HepG2 (cell line): ENCODE results near the gene GAPT. TPM values are rescaled to one million over a fixed set of nuclear protein-coding genes. Genes with fewer than 3 reads are reported as not detected.

Source experiments
- ATAC-seq: fragments of 200-7000 bp; cut with Tn5 transposase; 3 replicates; pipeline ENCODE4 v1.9.1; 2020; ENCODE audit warnings: mild to moderate bottlenecking, moderate library complexity
- BruUV-seq: library from RNA; stranded (reverse); fragments of 400-500 nt; replicated peaks from 2 replicates; lab custom pipeline; 2021; lab: Mats Ljungman, UMichigan
- CTCF ChIA-PET: fragments of 300-600 bp; formaldehyde crosslinking; extraction: SDS; loops from one replicate; lab custom pipeline; 2021; ENCODE audit warnings: low total read pairs, inconsistent platforms, low intra/inter-chr PET ratio; lab: Yijun Ruan, JAX
- POLR2A ChIA-PET: fragments of 350-600 bp; sonication (Branson Sonifier 250); formaldehyde crosslinking; loops from one replicate; lab custom pipeline; 2020; ENCODE audit warnings: antibody characterized with exemption, inconsistent platforms; lab: Yijun Ruan, JAX
- DNase-seq: peaks from one replicate; pipeline ENCODE4 v3.0.0-alpha.2; 2015; ENCODE audit warnings: low spot score
- FAIRE-seq: peaks from 3 replicates; lab custom pipeline; 2011; peaks lifted over from hg19 to GRCh38; lab: Jason Lieb, UNC
- H2AFZ ChIP-seq: one replicate; pipeline ENCODE4 v1.6.1; 2011; ENCODE audit warnings: low read length, inconsistent platforms
- H3K27ac ChIP-seq: fragments of 300-600 bp; 3 replicates; pipeline ENCODE4 v1.8.0; 2011; ENCODE audit warnings: mixed run types, mild to moderate bottlenecking, mixed read lengths, low read length, inconsistent platforms; ENCODE audit not compliant: insufficient read depth; ENCODE audit errors: extremely low read length
- H3K27me3 ChIP-seq, 2 experiments: fragments of 200-600 bp in 1 of 2; 2 replicates in 1 of 2; 3 replicates in 1 of 2; pipeline versions ENCODE4 v1.6.0 to v1.8.0; 2011; ENCODE audit warnings: low read length in 2 of 2, mild to moderate bottlenecking in 2 of 2, moderate library complexity in 2 of 2, inconsistent platforms in 1 of 2; ENCODE audit not compliant: insufficient read depth in 2 of 2, control insufficient read depth in 1 of 2
- H3K36me3 ChIP-seq, 2 experiments: fragments of 200-600 bp in 1 of 2; replicated peaks in 1 of 2; 2 replicates in 1 of 2; 3 replicates in 1 of 2; pipeline versions ENCODE4 v1.5.1 to v1.8.0; 2011; ENCODE audit warnings: low read length in 2 of 2, inconsistent platforms in 1 of 2; ENCODE audit not compliant: insufficient read depth in 2 of 2, control insufficient read depth in 1 of 2
- H3K4me1 ChIP-seq: 2 replicates; pipeline ENCODE4 v1.5.1; 2012; ENCODE audit warnings: low read length, inconsistent platforms; ENCODE audit not compliant: insufficient read depth
- H3K4me2 ChIP-seq: 2 replicates; pipeline ENCODE4 v1.6.0; 2011; ENCODE audit warnings: low read depth, low read length, inconsistent platforms
- H3K4me3 ChIP-seq, 3 experiments: fragments of 200-600 bp in 1 of 3; sonication (generic), shearing (Covaris generic) in 1 of 3; replicated peaks in 1 of 3; 2 replicates each; pipeline ENCODE4 v1.5.1; 2011 to 2016; ENCODE audit warnings: low read length in 3 of 3, inconsistent platforms in 2 of 3, low read depth in 2 of 3, mild to moderate bottlenecking in 2 of 3, control low read depth in 1 of 3, mixed read lengths in 1 of 3; ENCODE audit not compliant: insufficient read depth in 1 of 3
- H3K79me2 ChIP-seq: one replicate; pipeline ENCODE4 v1.6.1; 2011; ENCODE audit warnings: low read length, inconsistent platforms; ENCODE audit not compliant: insufficient read depth
- H3K9ac ChIP-seq: 2 replicates; pipeline ENCODE4 v1.6.0; 2011; ENCODE audit warnings: mild to moderate bottlenecking, low read depth, low read length, inconsistent platforms; ENCODE audit not compliant: insufficient read depth
- H3K9me3 ChIP-seq: 2 replicates; pipeline ENCODE4 v1.5.1; 2012; ENCODE audit warnings: mild to moderate bottlenecking, low read length
- H4K20me1 ChIP-seq: 2 replicates; pipeline ENCODE4 v1.6.0; 2011; ENCODE audit warnings: inconsistent platforms, mild to moderate bottlenecking, low read length, moderate library complexity; ENCODE audit not compliant: insufficient read depth
- GATAD1 ChIP-seq: IDR thresholded peaks from 2 replicates; pipeline ENCODE4 v1.6.1; 2016; ENCODE audit warnings: missing genetic modification reagents, missing compliant biosample characterization
- HNF4G ChIP-seq, 2 experiments: sonication (generic) in 1 of 2; formaldehyde crosslinking in 1 of 2; IDR thresholded peaks; 2 replicates each; pipeline versions ENCODE4 v1.4.0 to v1.6.1; 2011 to 2020; ENCODE audit warnings: borderline replicate concordance in 2 of 2, low read depth in 2 of 2, mild to moderate bottlenecking in 2 of 2, low read length in 1 of 2, missing genetic modification reagents in 1 of 2, moderate library complexity in 1 of 2
- KAT2B ChIP-seq: fragments of 150-350 bp; IDR thresholded peaks from 2 replicates; pipeline ENCODE4 v1.6.1; 2014; ENCODE audit warnings: low read depth, low read length, borderline replicate concordance
- MYPOP ChIP-seq: sonication (generic); formaldehyde crosslinking; IDR thresholded peaks from 2 replicates; pipeline ENCODE4 v1.8.1; 2023; ENCODE audit warnings: mild to moderate bottlenecking, moderate library complexity, missing genetic modification reagents
- NR3C1 ChIP-seq: sonication (generic); formaldehyde crosslinking; IDR thresholded peaks from 2 replicates; pipeline ENCODE4 v1.4.0; 2020; ENCODE audit warnings: missing genetic modification reagents
- RNF2 ChIP-seq: fragments of 450-650 bp; conservative IDR thresholded peaks from 2 replicates; pipeline ENCODE4 v1.6.1; 2016; ENCODE audit warnings: low read depth
- SMC3 ChIP-seq: IDR thresholded peaks from 2 replicates; pipeline ENCODE4 v1.6.1; 2011; ENCODE audit warnings: low read length, improper control_type of control experiment
- ZFP36 ChIP-seq: fragments of 150-350 bp; IDR thresholded peaks from 2 replicates; pipeline ENCODE4 v1.6.1; 2018; ENCODE audit warnings: borderline replicate concordance, low read length, low read depth; ENCODE audit not compliant: partially characterized antibody
- WGBS: methylation state at CpG from one replicate; pipeline ENCODE4 v1.1.6; 2017; ENCODE audit warnings: low lambda C conversion rate; 5-methylcytosine and 5-hydroxymethylcytosine counted together
- in situ Hi-C: cut with HindIII; loops from 2 replicates; pipeline ENCODE4 v1.10.0; 2017; ENCODE audit warnings: low pct_unique_long_range_greater_than_20kb; ENCODE audit not compliant: extremely low pct_ligation_motif_present
- intact Hi-C: fragments of 100-400 bp; cut with micrococcal nuclease; formaldehyde crosslinking; loops from one replicate; pipeline ENCODE4 v1.10.0; 2022; ENCODE audit not compliant: unreplicated experiment
- polyA plus RNA-seq, 8 experiments: library from polyadenylated mRNA; depleted of rRNA in 3 of 8; stranded (reverse) in 7 of 8; unstranded in 1 of 8; fragments of >200 nt; fragmentation: Illumina TruSeq in 4 of 8; extraction: Trizol in 4 of 8; gene quantifications; 2 replicates each; pipeline versions ENCODE4 v1.2.1 to v1.2.3, GENCODE V29; 2011 to 2016; ENCODE audit warnings: low read depth in 4 of 8, missing spikeins in 1 of 8, mixed read lengths in 1 of 8; ENCODE audit not compliant: insufficient read depth in 1 of 8
- total RNA-seq, 5 experiments: library from RNA; depleted of rRNA; stranded (reverse); fragments of >200 nt; fragmentation: Illumina TruSeq; extraction: Trizol; gene quantifications; 2 replicates each; pipeline ENCODE4 v1.2.3, GENCODE V29; 2016; ENCODE audit warnings: low read depth in 1 of 5
- TF ChIP-seq, protein P1 (sequence below): sonication (generic); formaldehyde crosslinking; IDR thresholded peaks from 2 replicates; pipeline ENCODE4 v1.4.0; 2020; ENCODE audit warnings: missing genetic modification reagents
- TF ChIP-seq, protein P2 (sequence below): sonication (generic); formaldehyde crosslinking; IDR thresholded peaks from 2 replicates; pipeline ENCODE4 v1.5.1; 2020; ENCODE audit warnings: mild to moderate bottlenecking, missing genetic modification reagents
- TF ChIP-seq, protein P3 (sequence below): sonication (generic); formaldehyde crosslinking; conservative IDR thresholded peaks from 2 replicates; pipeline ENCODE4 v1.4.0; 2020; ENCODE audit warnings: missing genetic modification reagents

GAPT gene
- total and polyA plus RNA-seq, 2 of the 13 experiments (the other 11 are each of a cell fraction or from before 2014, with no cell fraction given): not detected

DNA sequence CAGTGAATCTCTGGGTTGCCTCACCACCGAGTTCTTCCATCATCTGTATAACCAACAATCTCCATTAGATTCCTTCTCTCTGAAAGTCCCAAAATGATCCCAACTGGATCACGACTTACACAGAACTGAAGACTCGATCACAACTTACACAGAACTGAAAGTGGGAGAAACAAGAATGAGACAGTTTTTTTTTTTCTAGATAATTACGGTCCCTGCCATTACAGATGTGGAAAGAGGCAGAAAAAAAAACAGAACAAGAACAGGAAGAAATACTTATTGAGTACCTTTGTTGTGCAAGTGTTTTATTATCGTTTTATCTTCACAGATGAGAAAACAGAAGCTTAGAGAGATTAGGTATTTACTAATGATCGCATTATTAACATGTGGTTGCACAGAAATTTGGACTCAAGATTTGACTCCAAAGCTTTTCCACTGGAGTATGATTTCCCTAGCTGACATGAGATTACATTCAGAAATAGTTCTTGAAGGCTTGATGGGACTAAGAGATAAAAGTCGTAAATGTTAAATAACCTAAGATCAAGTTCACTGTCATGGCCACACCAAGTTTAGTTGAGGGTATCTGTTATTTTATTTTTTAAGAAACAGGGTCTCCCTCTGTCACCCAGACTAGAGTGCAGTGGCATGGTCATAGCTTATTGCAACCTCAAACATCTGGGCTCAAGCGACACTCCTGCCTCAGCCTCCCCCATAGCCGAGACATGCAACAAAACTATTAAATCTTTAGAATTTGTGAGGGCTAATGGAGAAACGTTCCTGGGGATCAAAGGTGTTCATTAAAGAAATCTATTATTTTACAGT lies 40.2 kb upstream of the GAPT start:
- CTCF ChIA-PET: no interaction called here
- no peak overlapping the region for H3K27ac ChIP-seq
- intact Hi-C loops (no loop called here), in situ Hi-C loops (loop anchor here (25.0 kb wide), 1 partner anchor 939 kb away; no protein-coding TSS in a partner anchor)
- no peaks in the 10 kb centered on the region for H3K27me3 ChIP-seq
- no peaks in the 10 kb centered on the region for H3K79me2 ChIP-seq
- H4K20me1 ChIP-seq: no peaks in the 10 kb centered on the region
- 35% methylated on average over 10 of the region's 10 CpGs for WGBS
- no peak overlapping the region for H3K4me3 ChIP-seq
- no peak for DNase-seq
- no peak overlapping the region for H3K9ac ChIP-seq
- peaks cover 8% of the 10 kb centered on the region; the same call in 1 of the 2 replicates for H3K4me1 ChIP-seq
- ATAC-seq: no peak
- no peaks in the 10 kb centered on the region for H3K9me3 ChIP-seq
- FAIRE-seq: no peak
- BruUV-seq: no TSS peak
- POLR2A ChIA-PET: no interaction called here
- no peak overlapping the region for H3K4me2 ChIP-seq
- no peak overlapping the region for H2AFZ ChIP-seq
- H3K36me3 ChIP-seq: peaks cover 3 to 8% of the 10 kb centered on the region in 2 experiments; a peak in 2 of 5 replicates
- TF ChIP-seq SMC3 (no peak), HNF4G (IDR thresholded peaks at IDR 0.05; ENCODE audit: borderline replicate concordance, low read depth, low read length) (no peak), HNF4G (CRISPR knock-in tag; IDR thresholded peaks at IDR 0.05; ENCODE audit: borderline replicate concordance, low read depth) (no peak), KAT2B (no peak), GATAD1 (CRISPR knock-in tag) (no peak), RNF2 (no peak), NR3C1 (CRISPR knock-in tag) (no peak), ZFP36 (no peak), MYPOP (CRISPR knock-in tag) (no peak)
- TF ChIP-seq, protein P1, sequence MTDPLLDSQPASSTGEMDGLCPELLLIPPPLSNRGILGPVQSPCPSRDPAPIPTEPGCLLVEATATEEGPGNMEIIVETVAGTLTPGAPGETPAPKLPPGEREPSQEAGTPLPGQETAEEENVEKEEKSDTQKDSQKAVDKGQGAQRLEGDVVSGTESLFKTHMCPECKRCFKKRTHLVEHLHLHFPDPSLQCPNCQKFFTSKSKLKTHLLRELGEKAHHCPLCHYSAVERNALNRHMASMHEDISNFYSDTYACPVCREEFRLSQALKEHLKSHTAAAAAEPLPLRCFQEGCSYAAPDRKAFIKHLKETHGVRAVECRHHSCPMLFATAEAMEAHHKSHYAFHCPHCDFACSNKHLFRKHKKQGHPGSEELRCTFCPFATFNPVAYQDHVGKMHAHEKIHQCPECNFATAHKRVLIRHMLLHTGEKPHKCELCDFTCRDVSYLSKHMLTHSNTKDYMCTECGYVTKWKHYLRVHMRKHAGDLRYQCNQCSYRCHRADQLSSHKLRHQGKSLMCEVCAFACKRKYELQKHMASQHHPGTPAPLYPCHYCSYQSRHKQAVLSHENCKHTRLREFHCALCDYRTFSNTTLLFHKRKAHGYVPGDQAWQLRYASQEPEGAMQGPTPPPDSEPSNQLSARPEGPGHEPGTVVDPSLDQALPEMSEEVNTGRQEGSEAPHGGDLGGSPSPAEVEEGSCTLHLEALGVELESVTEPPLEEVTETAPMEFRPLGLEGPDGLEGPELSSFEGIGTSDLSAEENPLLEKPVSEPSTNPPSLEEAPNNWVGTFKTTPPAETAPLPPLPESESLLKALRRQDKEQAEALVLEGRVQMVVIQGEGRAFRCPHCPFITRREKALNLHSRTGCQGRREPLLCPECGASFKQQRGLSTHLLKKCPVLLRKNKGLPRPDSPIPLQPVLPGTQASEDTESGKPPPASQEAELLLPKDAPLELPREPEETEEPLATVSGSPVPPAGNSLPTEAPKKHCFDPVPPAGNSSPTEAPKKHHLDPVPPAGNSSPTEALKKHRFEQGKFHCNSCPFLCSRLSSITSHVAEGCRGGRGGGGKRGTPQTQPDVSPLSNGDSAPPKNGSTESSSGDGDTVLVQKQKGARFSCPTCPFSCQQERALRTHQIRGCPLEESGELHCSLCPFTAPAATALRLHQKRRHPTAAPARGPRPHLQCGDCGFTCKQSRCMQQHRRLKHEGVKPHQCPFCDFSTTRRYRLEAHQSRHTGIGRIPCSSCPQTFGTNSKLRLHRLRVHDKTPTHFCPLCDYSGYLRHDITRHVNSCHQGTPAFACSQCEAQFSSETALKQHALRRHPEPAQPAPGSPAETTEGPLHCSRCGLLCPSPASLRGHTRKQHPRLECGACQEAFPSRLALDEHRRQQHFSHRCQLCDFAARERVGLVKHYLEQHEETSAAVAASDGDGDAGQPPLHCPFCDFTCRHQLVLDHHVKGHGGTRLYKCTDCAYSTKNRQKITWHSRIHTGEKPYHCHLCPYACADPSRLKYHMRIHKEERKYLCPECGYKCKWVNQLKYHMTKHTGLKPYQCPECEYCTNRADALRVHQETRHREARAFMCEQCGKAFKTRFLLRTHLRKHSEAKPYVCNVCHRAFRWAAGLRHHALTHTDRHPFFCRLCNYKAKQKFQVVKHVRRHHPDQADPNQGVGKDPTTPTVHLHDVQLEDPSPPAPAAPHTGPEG (CRISPR knock-in tag): no peak
- TF ChIP-seq, protein P2, sequence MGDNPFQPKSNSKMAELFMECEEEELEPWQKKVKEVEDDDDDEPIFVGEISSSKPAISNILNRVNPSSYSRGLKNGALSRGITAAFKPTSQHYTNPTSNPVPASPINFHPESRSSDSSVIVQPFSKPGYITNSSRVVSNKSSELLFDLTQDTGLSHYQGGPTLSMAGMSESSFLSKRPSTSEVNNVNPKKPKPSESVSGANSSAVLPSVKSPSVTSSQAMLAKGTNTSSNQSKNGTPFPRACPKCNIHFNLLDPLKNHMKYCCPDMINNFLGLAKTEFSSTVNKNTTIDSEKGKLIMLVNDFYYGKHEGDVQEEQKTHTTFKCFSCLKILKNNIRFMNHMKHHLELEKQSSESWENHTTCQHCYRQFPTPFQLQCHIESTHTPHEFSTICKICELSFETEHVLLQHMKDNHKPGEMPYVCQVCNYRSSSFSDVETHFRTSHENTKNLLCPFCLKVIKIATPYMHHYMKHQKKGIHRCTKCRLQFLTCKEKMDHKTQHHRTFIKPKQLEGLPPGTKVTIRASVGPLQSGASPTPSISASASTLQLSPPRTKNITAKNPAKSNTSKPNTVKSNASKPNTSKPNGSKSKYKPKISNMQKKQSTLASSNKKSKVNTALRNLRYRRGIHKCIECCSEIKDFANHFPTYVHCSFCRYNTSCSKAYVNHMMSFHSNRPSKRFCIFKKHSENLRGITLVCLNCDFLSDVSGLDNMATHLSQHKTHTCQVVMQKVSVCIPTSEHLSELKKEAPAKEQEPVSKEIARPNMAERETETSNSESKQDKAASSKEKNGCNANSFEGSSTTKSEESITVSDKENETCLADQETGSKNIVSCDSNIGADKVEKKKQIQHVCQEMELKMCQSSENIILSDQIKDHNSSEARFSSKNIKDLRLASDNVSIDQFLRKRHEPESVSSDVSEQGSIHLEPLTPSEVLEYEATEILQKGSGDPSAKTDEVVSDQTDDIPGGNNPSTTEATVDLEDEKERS (CRISPR knock-in tag): no peak
- TF ChIP-seq, protein P3, sequence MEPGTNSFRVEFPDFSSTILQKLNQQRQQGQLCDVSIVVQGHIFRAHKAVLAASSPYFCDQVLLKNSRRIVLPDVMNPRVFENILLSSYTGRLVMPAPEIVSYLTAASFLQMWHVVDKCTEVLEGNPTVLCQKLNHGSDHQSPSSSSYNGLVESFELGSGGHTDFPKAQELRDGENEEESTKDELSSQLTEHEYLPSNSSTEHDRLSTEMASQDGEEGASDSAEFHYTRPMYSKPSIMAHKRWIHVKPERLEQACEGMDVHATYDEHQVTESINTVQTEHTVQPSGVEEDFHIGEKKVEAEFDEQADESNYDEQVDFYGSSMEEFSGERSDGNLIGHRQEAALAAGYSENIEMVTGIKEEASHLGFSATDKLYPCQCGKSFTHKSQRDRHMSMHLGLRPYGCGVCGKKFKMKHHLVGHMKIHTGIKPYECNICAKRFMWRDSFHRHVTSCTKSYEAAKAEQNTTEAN: no peak
